Common myeloid progenitor, CD34-positive (primary cell): ENCODE data around the gene TRAF3.
"Not testable (repeated sequence)": the region's sequence is repeated elsewhere in the genome, so short reads cannot be mapped to it uniquely, and the experiment has no call there.

ENCODE experiments used
- CTCF ChIA-PET: fragments of 350-600 bp; sonication (Branson Sonifier 250); formaldehyde crosslinking; loops from one replicate; lab custom pipeline; 2021; ENCODE audit warnings: antibody characterized with exemption; lab: Charles Lee
- POLR2A ChIA-PET: fragments of 350-600 bp; sonication (Branson Sonifier 250); formaldehyde crosslinking; loops from one replicate; lab custom pipeline; 2021; ENCODE audit warnings: antibody characterized with exemption; lab: Charles Lee
- DNase-seq, 3 donors: peaks; one replicate each; pipeline versions ENCODE4 v3.0.0 to v3.0.0-alpha.2; 2013
- H3K27ac ChIP-seq, 2 experiments: 1 replicate in 1 of 2; 2 replicates in 1 of 2; pipeline ENCODE4 v1.7.0; 2013; ENCODE audit warnings: inconsistent platforms in 2 of 2, low read length in 2 of 2, mild to moderate bottlenecking in 2 of 2, low read depth in 1 of 2, moderate library complexity in 1 of 2; ENCODE audit not compliant: severe bottlenecking in 2 of 2, insufficient read depth in 1 of 2, poor library complexity in 1 of 2
- H3K27me3 ChIP-seq, 5 experiments: replicated peaks in 2 of 5; 1 replicate in 3 of 5; 2 replicates in 2 of 5; pipeline versions ENCODE4 v1.6.1 to v1.7.0; 2013; ENCODE audit warnings: low read length in 4 of 5, mild to moderate bottlenecking in 2 of 5, moderate library complexity in 2 of 5, inconsistent platforms in 1 of 5; ENCODE audit not compliant: insufficient read depth in 5 of 5, control insufficient read depth in 4 of 5
- H3K36me3 ChIP-seq, 4 experiments: 1 replicate in 2 of 4; 2 replicates in 2 of 4; pipeline versions ENCODE4 v1.6.1 to v1.7.0; 2013; ENCODE audit warnings: low read length in 3 of 4, control low read depth in 1 of 4, mild to moderate bottlenecking in 1 of 4; ENCODE audit not compliant: control insufficient read depth in 4 of 4, insufficient read depth in 4 of 4
- H3K4me1 ChIP-seq, 4 experiments: 1 replicate in 3 of 4; 2 replicates in 1 of 4; pipeline versions ENCODE4 v1.6.1 to v1.7.1; 2013; ENCODE audit warnings: low read length in 3 of 4, mild to moderate bottlenecking in 3 of 4, control low read depth in 1 of 4, inconsistent platforms in 1 of 4, moderate library complexity in 1 of 4; ENCODE audit not compliant: control insufficient read depth in 4 of 4, insufficient read depth in 4 of 4; ENCODE audit errors: control extremely low read depth in 1 of 4
- H3K4me3 ChIP-seq, 7 experiments: 1 replicate in 4 of 7; 2 replicates in 3 of 7; pipeline versions ENCODE4 v1.5.1 to v1.7.0; 2013; ENCODE audit warnings: mild to moderate bottlenecking in 7 of 7, low read length in 6 of 7, moderate library complexity in 6 of 7, inconsistent platforms in 2 of 7, low read depth in 2 of 7, control low read depth in 1 of 7; ENCODE audit not compliant: insufficient read depth in 4 of 7, control insufficient read depth in 1 of 7; ENCODE audit errors: extremely low read depth in 1 of 7
- H3K9me3 ChIP-seq, 5 experiments: 1 replicate in 4 of 5; 2 replicates in 1 of 5; pipeline versions ENCODE4 v1.6.1 to v1.7.1; 2013; ENCODE audit warnings: low read length in 4 of 5, mild to moderate bottlenecking in 2 of 5, inconsistent platforms in 1 of 5, low read depth in 1 of 5, moderate library complexity in 1 of 5; ENCODE audit not compliant: control insufficient read depth in 4 of 5, insufficient read depth in 2 of 5; ENCODE audit errors: control extremely low read depth in 1 of 5
- WGBS: methylation state at CpG from one replicate; pipeline ENCODE4 v1.1.5; 2013; ENCODE audit not compliant: insufficient coverage; 5-methylcytosine and 5-hydroxymethylcytosine counted together

Gene TRAF3

DNA sequence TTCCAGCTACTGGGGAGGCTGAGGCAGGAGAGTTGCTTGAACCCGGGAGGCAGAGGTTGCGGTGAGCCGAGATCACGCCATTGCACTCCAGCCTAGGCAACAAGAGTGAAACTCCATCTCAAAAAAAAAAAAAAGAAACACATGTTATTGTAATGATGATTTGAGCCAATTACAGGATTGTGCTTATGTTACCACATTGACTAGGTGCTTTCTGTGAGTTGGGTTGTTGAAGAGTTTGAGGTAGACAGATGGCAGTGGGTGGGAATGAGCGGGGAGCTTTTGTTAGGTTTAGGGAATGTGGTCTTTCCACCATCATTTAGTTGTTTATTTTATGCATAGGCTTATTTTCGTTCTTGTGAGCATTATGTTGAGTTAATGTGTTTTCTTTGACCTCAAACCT is 45.6 kb downstream of the TRAF3 start:
- no CpG with 5 or more reads among the region's 6 CpGs for WGBS

GRCh38 chr14:102823546-102823945 is 46.3 kb downstream of the TRAF3 start:
- Histone ChIP-seq H3K9me3 (no peaks in the 10 kb centered on the region), H3K4me3 (no peak overlapping the region), H3K36me3 (peaks cover 0 to 3% (median 1%) of the 10 kb centered on the region in 4 experiments), H3K4me1 (peaks cover 0 to 9% (median 0%) of the 10 kb centered on the region in 4 experiments), H3K27ac (no peak overlapping the region), H3K27me3 (no peaks in the 10 kb centered on the region)
- DNase-seq: no peak
- ChIA-PET CTCF (interaction anchor here (1.3 kb wide), 1 partner anchor 13 kb away, joined by 3 read pairs; no protein-coding TSS in a partner anchor), POLR2A (interaction anchor here (0.6 kb wide), 1 partner anchor 17 kb away, joined by 4 read pairs; no protein-coding TSS in a partner anchor)
- 100% methylated on average over 1 of the region's 5 CpGs for WGBS

More for the DNA sequence above, 45.6 kb downstream of the TRAF3 start:
- H3K4me1 ChIP-seq, H3K9me3 ChIP-seq, H3K27ac ChIP-seq, H3K27me3 ChIP-seq, H3K4me3 ChIP-seq, DNase-seq, H3K36me3 ChIP-seq: not testable (repeated sequence)
- ChIA-PET POLR2A (interaction anchor here (0.6 kb wide), 1 partner anchor 18 kb away, joined by 4 read pairs; no protein-coding TSS in a partner anchor), CTCF (interaction anchor here (1.3 kb wide), 1 partner anchor 14 kb away, joined by 3 read pairs; no protein-coding TSS in a partner anchor)

GRCh38 chr14:102824832-102825231 is 47.6 kb downstream of the TRAF3 start:
- no peaks in the 10 kb centered on the region for H3K27me3 ChIP-seq
- H3K4me1 ChIP-seq: peaks cover 0 to 9% (median 0%) of the 10 kb centered on the region in 4 experiments
- ChIA-PET CTCF (no interaction called here), POLR2A (no interaction called here)
- 94% methylated on average over 7 of the region's 8 CpGs for WGBS
- H3K9me3 ChIP-seq: no peaks in the 10 kb centered on the region
- no peak overlapping the region for H3K4me3 ChIP-seq
- DNase-seq: no peak
- peaks cover 0 to 3% (median 1%) of the 10 kb centered on the region in 4 experiments for H3K36me3 ChIP-seq
- no peak overlapping the region for H3K27ac ChIP-seq

DNA sequence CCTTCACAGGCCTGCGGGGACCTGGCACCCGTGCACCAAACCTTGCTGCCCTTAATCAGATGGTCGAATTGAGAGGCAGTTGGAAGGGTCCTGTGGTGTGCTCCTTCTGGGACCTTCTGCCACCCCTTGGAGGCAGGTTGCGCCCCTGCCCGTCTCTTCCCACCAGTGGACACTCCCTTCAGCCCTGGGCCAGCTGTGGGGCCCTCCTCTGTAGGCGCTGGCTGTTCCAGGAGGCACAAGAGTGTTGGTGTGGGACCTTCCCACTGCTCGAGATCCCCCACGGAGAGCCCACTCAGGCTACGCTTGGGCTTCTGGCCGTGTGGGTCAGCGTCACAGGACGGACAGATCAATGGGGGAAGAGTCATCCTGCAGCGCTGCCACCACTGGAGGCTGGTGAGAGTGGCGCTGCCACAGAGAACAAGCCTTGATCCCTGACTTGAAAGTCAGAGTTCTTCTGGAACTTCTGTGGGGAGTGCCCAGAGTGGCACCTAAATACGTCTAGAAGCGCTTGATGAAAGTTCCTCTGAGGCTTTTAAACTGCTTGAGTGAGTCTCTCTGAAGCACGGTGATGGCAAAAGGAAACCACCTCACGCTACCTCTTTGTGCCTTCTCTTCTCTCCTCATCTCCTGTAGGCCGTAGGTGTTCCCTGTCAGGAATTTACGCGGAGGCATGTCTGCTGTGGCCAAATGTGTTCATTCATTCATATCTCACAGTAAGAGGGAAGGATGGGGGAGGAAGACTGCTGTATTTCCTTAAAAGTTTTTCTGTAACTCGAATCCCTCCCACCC is 48.3 kb downstream of the TRAF3 start:
- WGBS: 97% methylated on average over 18 of the region's 22 CpGs
- CTCF ChIA-PET: interaction anchor here (1.0 kb wide), 1 partner anchor 37 kb away, joined by 3 read pairs; no protein-coding TSS in a partner anchor
- Histone ChIP-seq H3K4me1 (peaks cover 0 to 9% (median 0%) of the 10 kb centered on the region in 4 experiments), H3K9me3 (no peaks in the 10 kb centered on the region), H3K4me3 (no peak overlapping the region), H3K27ac (no peak overlapping the region), H3K36me3 (peaks cover 0 to 3% (median 1%) of the 10 kb centered on the region in 4 experiments), H3K27me3 (no peaks in the 10 kb centered on the region)
- POLR2A ChIA-PET: no interaction called here
- no peak for DNase-seq

DNA sequence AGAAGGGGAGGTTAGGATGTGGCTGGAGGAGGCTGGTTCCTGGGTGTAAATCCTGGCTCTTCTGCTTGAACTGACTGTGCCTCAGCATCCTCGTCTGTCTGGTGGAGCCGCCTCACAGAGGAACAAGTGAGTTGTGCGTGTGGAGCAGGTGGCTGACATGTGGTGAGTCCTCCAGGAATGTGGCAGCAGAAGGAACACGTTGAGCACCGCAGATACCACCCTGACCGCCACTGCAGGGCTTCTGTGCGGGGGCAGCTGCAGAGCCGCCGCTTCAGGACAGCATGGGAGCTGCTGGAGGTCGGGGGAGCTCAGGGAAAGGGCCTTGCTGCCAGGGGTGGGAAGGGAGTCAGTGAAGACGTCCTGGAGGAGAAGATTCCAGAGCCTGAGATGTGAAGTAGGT is 48.9 kb downstream of the TRAF3 start:
- Histone ChIP-seq H3K27ac (no peak overlapping the region), H3K4me3 (no peak overlapping the region), H3K4me1 (peaks cover 0 to 11% (median 0%) of the 10 kb centered on the region in 4 experiments), H3K36me3 (peaks cover 0 to 5% (median 3%) of the 10 kb centered on the region in 4 experiments), H3K27me3 (no peaks in the 10 kb centered on the region), H3K9me3 (no peaks in the 10 kb centered on the region)
- ChIA-PET CTCF (interaction anchor here (1.0 kb wide), 1 partner anchor 37 kb away, joined by 3 read pairs; no protein-coding TSS in a partner anchor), POLR2A (no interaction called here)
- WGBS: 98% methylated on average over 10 of the region's 11 CpGs
- no peak for DNase-seq

- Histone ChIP-seq H3K27me3 (no peaks in the 10 kb centered on the region), H3K4me3 (no peak overlapping the region), H3K36me3 (peaks cover 0 to 8% (median 7%) of the 10 kb centered on the region in 4 experiments), H3K4me1 (peaks cover 0 to 15% (median 0%) of the 10 kb centered on the region in 4 experiments), H3K27ac (no peak overlapping the region), H3K9me3 (no peaks in the 10 kb centered on the region)
- DNase-seq: no peak
- 97% methylated on average over 13 of the region's 25 CpGs for WGBS
- ChIA-PET POLR2A (no interaction called here), CTCF (interaction anchor here (1.0 kb wide), 1 partner anchor 36 kb away, joined by 3 read pairs; no protein-coding TSS in a partner anchor)
These were observed 49.8 kb downstream of the TRAF3 start for GRCh38 chr14:102826751-102827675.
